GM12891 (cell line): ENCODE data around the gene GPR183.

ENCODE experiments used
- DNase-seq: peaks from one replicate; pipeline ENCODE4 v3.0.0; 2011; ENCODE audit warnings: low spot score; ENCODE audit not compliant: insufficient read length
- FAIRE-seq: peaks from 2 replicates; lab custom pipeline; 2011; peaks lifted over from hg19 to GRCh38; lab: Jason Lieb, UNC
- PAX5 ChIP-seq: IDR thresholded peaks from 2 replicates; pipeline ENCODE4 v1.6.1; 2011; ENCODE audit warnings: low read length, moderate library complexity, mild to moderate bottlenecking; ENCODE audit not compliant: insufficient read depth, severe bottlenecking
- POLR2A ChIP-seq: IDR thresholded peaks from 2 replicates; pipeline ENCODE4 v1.6.1; 2011; ENCODE audit warnings: low read depth, low read length, control low read depth
- POLR2AphosphoS5 ChIP-seq: IDR thresholded peaks from 2 replicates; pipeline ENCODE4 v1.6.1; 2011; ENCODE audit warnings: low read depth, low read length, control low read depth
- POU2F2 ChIP-seq: IDR thresholded peaks from 2 replicates; pipeline ENCODE4 v1.6.1; 2011; ENCODE audit warnings: low read depth, mild to moderate bottlenecking, control low read depth, low read length, moderate library complexity
- SPI1 ChIP-seq: IDR thresholded peaks from 2 replicates; pipeline ENCODE4 v1.6.1; 2011; ENCODE audit warnings: low read depth, low read length, control low read depth
- TAF1 ChIP-seq: IDR thresholded peaks from 2 replicates; pipeline ENCODE4 v1.6.1; 2011; ENCODE audit warnings: low read depth, low read length, control low read depth

Gene GPR183

DNA sequence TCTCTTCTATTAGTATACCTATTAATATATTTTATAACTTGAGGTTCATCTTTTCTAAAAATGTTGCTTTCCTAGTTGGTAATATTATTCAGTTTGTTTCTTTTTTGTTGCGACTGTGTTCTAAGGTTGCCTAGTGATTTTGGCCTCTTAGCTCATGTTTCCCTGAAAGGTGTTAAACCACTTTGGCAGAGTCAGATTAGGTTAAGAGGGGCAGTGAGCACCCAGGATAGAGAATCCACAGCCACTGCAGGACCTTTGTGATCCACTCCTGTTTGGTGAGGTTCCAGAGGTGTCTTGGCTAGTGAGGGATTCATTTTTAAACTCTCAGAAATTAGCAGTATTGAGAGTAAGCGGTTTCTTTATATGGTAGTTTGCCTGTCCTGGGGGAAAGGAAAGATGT is 34.1 kb downstream of the GPR183 start:
- TF ChIP-seq POLR2AphosphoS5 (no peak), POU2F2 (no peak), TAF1 (no peak), SPI1 (no peak), POLR2A (no peak), PAX5 (no peak)
- no peak for DNase-seq
- no peak for FAIRE-seq

DNA sequence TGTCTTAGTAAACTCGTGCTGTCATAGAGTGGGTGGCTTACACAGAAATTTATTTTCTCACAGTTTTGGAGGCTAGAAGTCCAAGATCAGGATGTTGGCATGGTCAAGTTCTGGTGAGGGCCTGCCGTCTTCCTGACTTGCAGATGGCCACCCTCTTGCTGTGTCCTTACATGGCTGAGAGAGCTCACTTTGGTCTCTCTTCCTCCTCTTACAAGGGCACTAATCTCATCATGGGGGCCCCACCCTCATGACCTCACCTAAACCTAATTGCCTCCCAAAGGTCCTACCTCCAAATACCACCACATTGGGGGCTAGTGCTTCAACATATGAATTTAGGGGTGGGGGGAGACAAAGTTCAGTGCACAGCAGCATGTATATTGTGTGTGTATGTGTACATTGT is 34.7 kb downstream of the GPR183 start:
- no peak for DNase-seq
- TF ChIP-seq POLR2AphosphoS5 (no peak), PAX5 (no peak), TAF1 (no peak), POLR2A (no peak), POU2F2 (no peak), SPI1 (no peak)
- peak; percentile 23 for FAIRE-seq

DNA sequence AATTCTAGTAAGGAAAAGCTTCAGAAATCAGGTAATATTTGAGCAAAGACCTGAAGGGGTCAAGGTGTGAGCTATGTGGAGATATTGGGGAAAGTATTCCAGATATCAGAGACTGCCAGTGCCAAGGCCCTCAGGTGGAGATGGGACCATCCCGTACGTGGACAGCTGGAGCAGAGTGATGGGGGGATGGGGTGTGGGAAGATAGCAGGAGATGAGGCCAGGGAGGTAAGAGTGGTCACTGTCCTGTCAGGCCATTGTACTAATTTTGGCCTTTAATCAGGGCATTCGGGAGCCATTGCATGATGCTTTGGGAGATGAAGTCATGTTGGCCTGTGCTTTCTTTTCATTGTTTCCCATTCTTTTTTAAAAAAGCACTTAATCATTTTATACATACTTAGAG is 36.0 kb downstream of the GPR183 start:
- no peak for DNase-seq
- TF ChIP-seq POU2F2 = no peak
- TF ChIP-seq SPI1 = no peak
- TF ChIP-seq PAX5 = no peak
- TF ChIP-seq POLR2AphosphoS5 = no peak
- no peak for TF ChIP-seq TAF1
- TF ChIP-seq POLR2A = no peak
- peak; percentile 9 for FAIRE-seq

DNA sequence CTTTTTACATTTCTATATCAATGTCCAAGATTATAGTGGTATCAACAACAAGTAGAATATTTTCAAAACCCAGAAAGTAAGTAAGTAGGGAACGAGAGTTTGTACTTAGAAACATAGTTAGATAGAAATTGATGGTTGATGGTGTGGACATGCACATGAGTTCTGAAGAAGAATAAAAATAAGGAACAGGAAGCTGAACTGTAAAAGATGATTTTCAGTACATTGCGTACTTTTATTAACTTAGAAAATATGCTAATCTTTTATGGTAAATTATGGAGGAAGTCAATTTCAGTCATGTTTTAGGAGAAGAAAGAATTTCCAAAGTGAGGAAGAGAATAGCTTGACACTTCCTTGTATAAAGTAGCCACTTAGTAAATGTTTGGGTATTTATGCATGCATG is 36.7 kb downstream of the GPR183 start:
- TF ChIP-seq PAX5 (no peak), SPI1 (no peak), POU2F2 (no peak), POLR2A (no peak), TAF1 (no peak), POLR2AphosphoS5 (no peak)
- no peak for FAIRE-seq

DNA sequence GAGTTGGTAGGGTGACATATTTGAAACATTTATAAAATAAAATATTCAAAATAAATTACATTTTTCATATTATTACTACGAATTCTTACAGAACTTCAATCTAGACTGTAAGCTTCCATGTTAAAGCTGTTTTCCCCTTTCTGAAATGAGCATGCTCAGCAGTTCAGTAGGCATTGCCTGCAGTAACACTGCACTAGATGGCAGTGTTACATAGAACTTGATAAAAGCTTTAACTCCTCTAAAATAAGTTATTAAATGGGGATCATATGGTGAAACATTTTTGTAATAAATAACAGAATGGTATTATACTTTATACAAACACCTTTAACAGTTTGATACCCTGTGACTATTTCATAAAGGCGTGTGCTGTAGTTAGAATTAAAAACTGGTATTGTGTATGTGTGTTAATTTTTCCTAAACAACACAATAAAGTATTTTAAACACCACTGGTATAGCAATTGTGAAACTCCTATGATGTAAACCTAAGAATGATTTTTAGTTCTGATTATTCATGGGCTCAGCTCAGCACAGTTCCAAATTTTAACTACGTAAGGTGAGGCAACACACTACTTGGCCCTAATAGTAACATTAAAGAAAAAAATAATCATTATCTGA is 37.5 kb downstream of the GPR183 start:
- FAIRE-seq = peak; percentile 86
- TF ChIP-seq PAX5 (no peak), POLR2AphosphoS5 (no peak), TAF1 (no peak), SPI1 (no peak), POU2F2 (no peak), POLR2A (no peak)
- DNase-seq = no peak

More for the DNA sequence above, 36.7 kb downstream of the GPR183 start:
- no peak for DNase-seq

DNA sequence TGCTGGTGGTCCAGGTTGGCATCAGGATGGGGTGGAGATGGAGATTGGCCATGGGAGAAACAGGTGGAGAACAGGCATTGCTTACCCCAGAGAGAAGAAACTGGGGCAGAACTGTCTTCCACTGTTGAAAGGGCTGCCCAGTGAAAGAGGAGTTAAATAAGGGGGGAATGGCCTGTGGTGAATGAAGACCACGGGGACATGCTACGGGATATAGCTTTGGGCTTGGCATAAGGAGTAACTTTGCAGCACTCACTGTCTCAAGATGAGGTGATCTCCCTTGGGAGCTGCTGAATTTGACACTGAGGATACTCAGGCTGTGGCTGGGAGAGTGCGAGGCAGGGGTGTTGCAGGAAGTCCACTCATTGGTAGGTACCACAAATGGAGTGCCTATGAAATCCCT is 38.4 kb downstream of the GPR183 start:
- DNase-seq (no peak), FAIRE-seq (no peak)
- TF ChIP-seq POLR2A = no peak
- TF ChIP-seq TAF1 = no peak
- no peak for TF ChIP-seq POLR2AphosphoS5
- TF ChIP-seq PAX5 = no peak
- no peak for TF ChIP-seq SPI1
- TF ChIP-seq POU2F2 = no peak

DNA sequence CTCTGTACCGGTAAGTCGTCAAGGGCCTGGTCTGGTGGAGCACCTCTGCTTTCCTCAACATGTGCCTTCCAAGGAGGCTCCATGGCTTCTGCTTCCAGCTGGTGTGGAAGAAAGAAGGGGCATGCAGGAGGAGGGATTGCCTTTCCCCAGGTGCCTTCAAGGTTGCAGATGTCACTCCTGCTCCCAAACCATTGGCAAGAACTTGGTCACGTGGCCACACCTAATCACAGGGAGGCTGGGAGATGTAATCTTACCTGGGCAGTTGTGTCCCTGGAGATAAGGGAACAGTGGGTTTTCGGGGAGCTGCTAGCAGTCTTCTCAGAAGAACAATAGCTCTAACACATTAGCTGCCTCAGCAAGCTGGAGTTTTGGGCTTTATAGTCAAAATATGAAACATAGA is 39.3 kb downstream of the GPR183 start:
- TF ChIP-seq POU2F2 (no peak), TAF1 (no peak), SPI1 (no peak), POLR2A (no peak), PAX5 (no peak), POLR2AphosphoS5 (no peak)
- DNase-seq (no peak), FAIRE-seq (no peak)

DNA sequence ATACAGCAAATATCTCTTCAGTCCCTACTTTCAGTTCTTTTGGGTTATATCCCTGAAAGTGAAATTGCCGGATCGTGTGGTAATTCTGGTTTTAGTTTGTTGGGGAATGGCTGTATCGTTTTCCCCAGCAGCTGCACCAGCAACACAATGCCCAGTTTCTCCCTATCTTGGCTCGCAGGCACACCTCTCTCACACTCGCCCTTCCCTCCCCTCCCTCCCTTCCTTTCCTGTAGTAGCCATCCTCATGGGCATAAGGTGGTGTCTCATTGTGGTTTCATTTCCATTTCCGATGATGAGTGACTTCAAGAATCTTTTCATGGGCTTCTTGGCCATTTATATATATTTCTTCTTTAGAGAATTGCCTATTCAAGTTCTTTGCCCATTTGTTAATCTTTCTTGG is 40.4 kb downstream of the GPR183 start:
- no peak for FAIRE-seq
- TF ChIP-seq POLR2A = no peak
- no peak for TF ChIP-seq POLR2AphosphoS5
- no peak for TF ChIP-seq PAX5
- no peak for TF ChIP-seq POU2F2
- no peak for TF ChIP-seq SPI1
- no peak for TF ChIP-seq TAF1
- no peak for DNase-seq

DNA sequence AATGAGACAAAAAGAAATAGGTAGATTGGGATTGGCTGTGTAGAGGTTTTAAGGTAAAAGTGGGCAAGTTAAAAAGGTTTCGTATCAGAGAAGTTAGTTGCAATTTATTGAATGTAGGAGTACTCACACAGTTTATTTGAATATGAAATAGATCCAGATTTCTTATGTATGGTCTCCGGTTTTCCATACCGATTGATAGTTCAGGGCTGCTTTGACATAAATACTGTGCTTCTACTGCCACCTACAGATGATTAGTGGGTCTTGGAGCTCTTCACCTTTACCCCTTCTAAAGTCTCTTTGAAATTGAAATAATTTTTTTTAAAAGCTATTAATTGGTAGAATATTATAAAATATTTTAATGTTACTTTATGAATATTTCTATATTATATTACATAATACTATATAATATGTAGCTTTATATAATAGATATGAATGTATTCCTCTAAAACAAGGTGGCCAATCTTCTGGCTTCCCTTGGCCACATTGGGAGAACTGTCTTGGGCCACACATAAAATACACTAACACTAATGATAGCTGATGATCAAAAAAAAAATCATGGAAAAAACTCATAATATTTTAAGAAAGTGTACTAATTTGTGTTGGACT is 41.3 kb downstream of the GPR183 start:
- peak; percentile 64 for FAIRE-seq
- no peak for TF ChIP-seq POLR2AphosphoS5
- no peak for TF ChIP-seq POLR2A
- no peak for TF ChIP-seq PAX5
- no peak for TF ChIP-seq SPI1
- no peak for TF ChIP-seq TAF1
- no peak for TF ChIP-seq POU2F2
- no peak for DNase-seq

DNA sequence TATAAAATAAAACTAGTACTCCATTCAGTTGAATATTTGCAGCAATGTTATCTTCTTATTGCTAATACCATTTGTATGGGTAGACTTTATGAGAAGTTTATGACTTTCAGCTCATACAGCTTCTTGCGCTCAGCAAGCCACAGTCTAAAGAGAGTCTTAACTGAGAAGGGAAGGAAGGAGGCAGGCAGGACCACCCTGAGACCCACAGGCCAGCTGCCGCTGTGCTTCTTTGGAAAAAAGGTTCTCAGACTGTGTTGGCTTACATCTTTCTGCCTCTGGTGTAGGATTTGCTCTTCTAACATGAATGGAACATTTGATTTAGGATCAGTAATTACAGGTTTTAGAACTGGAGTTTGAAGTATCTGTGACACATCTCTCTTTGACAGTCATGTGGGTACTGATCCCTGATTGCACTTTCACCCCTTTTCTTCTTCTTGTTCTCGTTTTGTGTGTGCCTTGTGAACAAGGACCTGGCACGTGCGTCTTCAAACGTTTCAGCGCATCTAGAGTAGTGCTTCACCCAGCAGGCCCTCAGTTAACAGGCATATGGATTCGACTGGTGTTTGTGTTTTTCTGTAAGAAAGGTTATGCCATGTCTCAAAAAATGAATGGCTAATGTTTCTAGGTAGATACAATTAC is 41.9 kb downstream of the GPR183 start:
- DNase-seq (no peak), FAIRE-seq (no peak)
- TF ChIP-seq PAX5 = no peak
- TF ChIP-seq POLR2A = no peak
- TF ChIP-seq SPI1 = no peak
- no peak for TF ChIP-seq TAF1
- no peak for TF ChIP-seq POLR2AphosphoS5
- no peak for TF ChIP-seq POU2F2
